Natural killer cell (primary cell): Measurements from ENCODE around the gene STARD9. TPM values are rescaled to one million over a fixed set of nuclear protein-coding genes. Genes with fewer than 3 reads are reported as not detected.
A peak's percentile ranks its signal among the peaks of the same experiment; 100 is the strongest.

Source experiments
- ATAC-seq, 3 donors: fragments of 150-1000 bp in 2 of 3; fragments of 200-7000 bp in 1 of 3; cut with Tn5 transposase; 1 replicate in 1 of 3; 2 replicates in 2 of 3; pipeline ENCODE4 v1.10.0; 2021; ENCODE audit warnings: mild to moderate bottlenecking in 2 of 3, moderate library complexity in 2 of 3
- DNase-seq, 2 donors: peaks; one replicate each; pipeline versions ENCODE4 v3.0.0 to v3.0.0-alpha.2; 2013 to 2021; ENCODE audit warnings: mixed read lengths in 1 of 2
- H3K27ac ChIP-seq: one replicate; pipeline ENCODE4 v1.5.1; 2013; ENCODE audit warnings: mild to moderate bottlenecking, low read length
- H3K27me3 ChIP-seq: one replicate; pipeline ENCODE4 v1.6.1; 2013; ENCODE audit warnings: low read length; ENCODE audit not compliant: control insufficient read depth, insufficient read depth
- H3K36me3 ChIP-seq: one replicate; pipeline ENCODE4 v1.6.1; 2013; ENCODE audit warnings: low read length; ENCODE audit not compliant: control insufficient read depth, insufficient read depth
- H3K4me1 ChIP-seq: one replicate; pipeline ENCODE4 v1.6.1; 2013; ENCODE audit warnings: low read length; ENCODE audit not compliant: control insufficient read depth, insufficient read depth
- H3K4me3 ChIP-seq: one replicate; pipeline ENCODE4 v1.5.1; 2013; ENCODE audit warnings: low read length
- H3K9me3 ChIP-seq: one replicate; pipeline ENCODE4 v1.6.1; 2013; ENCODE audit warnings: low read length; ENCODE audit not compliant: control insufficient read depth, insufficient read depth
- H3K27ac Mint-ChIP-seq, 2 donors: one replicate each; pipeline ENCODE4 v1.8.0; 2022; ENCODE audit warnings: mild to moderate bottlenecking in 2 of 2, mixed read lengths in 2 of 2, moderate library complexity in 1 of 2
- H3K27me3 Mint-ChIP-seq, 2 donors: one replicate each; pipeline ENCODE4 v1.8.0; 2022; ENCODE audit warnings: low read depth in 2 of 2, mixed read lengths in 2 of 2
- H3K36me3 Mint-ChIP-seq: one replicate; pipeline ENCODE4 v1.8.0; 2022; ENCODE audit warnings: mixed read lengths
- H3K4me1 Mint-ChIP-seq, 2 donors: one replicate each; pipeline ENCODE4 v1.8.0; 2022; ENCODE audit warnings: mixed read lengths in 2 of 2
- H3K4me3 Mint-ChIP-seq: one replicate; pipeline ENCODE4 v1.8.0; 2022; ENCODE audit warnings: mild to moderate bottlenecking, moderate library complexity, mixed read lengths
- H3K9me3 Mint-ChIP-seq, 2 donors: one replicate each; pipeline ENCODE4 v1.8.0; 2022; ENCODE audit warnings: mixed read lengths in 2 of 2
- CTCF ChIP-seq: fragments of 200-600 bp; IDR thresholded peaks from one replicate; pipeline ENCODE4 v1.8.0; 2022; ENCODE audit warnings: antibody characterized with exemption
- WGBS: methylation state at CpG from one replicate; pipeline ENCODE4 v1.1.7; 2013; ENCODE audit warnings: missing lambda C conversion rate; ENCODE audit not compliant: insufficient coverage; 5-methylcytosine and 5-hydroxymethylcytosine counted together
- intact Hi-C: fragments of 100-400 bp; cut with micrococcal nuclease; formaldehyde crosslinking; loops from one replicate; pipeline ENCODE4 v1.14.2; 2022
- total RNA-seq, 4 donors: library from RNA; stranded (reverse); fragments of 120-200 nt in 1 of 4; gene quantifications; one replicate each; pipeline versions ENCODE4 v1.2.3 to v1.2.4, GENCODE V29; 2013 to 2022

STARD9 gene
- total RNA-seq, 3 donors from 2014 or later (not counting 1 experiment from before 2014, with no cell fraction given): 20.0 to 22.5 (median 20.1) TPM

GRCh38 chr15:42640109-42640508 lies 64.7 kb downstream of the STARD9 start:
- H3K27ac ChIP-seq: no peak overlapping the region
- 99% methylated on average over 4 of the region's 4 CpGs for WGBS
- Mint-ChIP-seq H3K4me3 (no peak overlapping the region), H3K9me3 (no peaks in the 10 kb centered on the region), H3K27me3 (no peaks in the 10 kb centered on the region), H3K36me3 (no peaks in the 10 kb centered on the region), H3K4me1 (no peaks in the 10 kb centered on the region), H3K27ac (no peak overlapping the region)
- H3K9me3 ChIP-seq: no peaks in the 10 kb centered on the region
- H3K36me3 ChIP-seq: peaks cover 22% of the 10 kb centered on the region
- no peak for TF ChIP-seq CTCF
- DNase-seq (no peak), ATAC-seq (no peak)
- H3K4me1 ChIP-seq: no peaks in the 10 kb centered on the region
- H3K4me3 ChIP-seq: no peak overlapping the region
- intact Hi-C loops: no loop called here
- no peaks in the 10 kb centered on the region for H3K27me3 ChIP-seq

- Histone ChIP-seq H3K9me3 (no peaks in the 10 kb centered on the region), H3K27me3 (no peaks in the 10 kb centered on the region), H3K27ac (no peak overlapping the region), H3K36me3 (peaks cover 6% of the 10 kb centered on the region), H3K4me1 (no peaks in the 10 kb centered on the region), H3K4me3 (no peak overlapping the region)
- no peaks in the 10 kb centered on the region for H3K36me3 Mint-ChIP-seq
- no peaks in the 10 kb centered on the region for H3K9me3 Mint-ChIP-seq
- peak; percentile 73 for TF ChIP-seq CTCF
- no peak overlapping the region for H3K4me3 Mint-ChIP-seq
- DNase-seq: peak; percentile 45 to 76
- peak overlapping the region in 1 of 2 donors; percentile 47 for H3K27ac Mint-ChIP-seq
- H3K4me1 Mint-ChIP-seq: peaks cover 10 to 13% of the 10 kb centered on the region in 2 donors
- H3K27me3 Mint-ChIP-seq: no peaks in the 10 kb centered on the region
- 40% methylated on average over 2 of the region's 5 CpGs for WGBS
- intact Hi-C loops: loop anchor here (2.0 to 10.0 kb wide), 2 partner anchors 102 to 156 kb away; partner anchors contain the start of genes HAUS2, LRRC57, SNAP23 and ZNF106
- ATAC-seq: peak; percentile 88 to 99 (median 96)
Observed at GRCh38 chr15:42650208-42651066, 75.0 kb downstream of the STARD9 start.

GRCh38 chr15:42665827-42666226 lies 90.4 kb downstream of the STARD9 start:
- no peak for DNase-seq
- WGBS: 99% methylated on average over 3 of the region's 3 CpGs
- Histone ChIP-seq H3K27ac (no peak overlapping the region), H3K27me3 (no peaks in the 10 kb centered on the region), H3K36me3 (peaks cover 10% of the 10 kb centered on the region), H3K4me1 (no peaks in the 10 kb centered on the region), H3K4me3 (no peak overlapping the region), H3K9me3 (no peaks in the 10 kb centered on the region)
- Mint-ChIP-seq H3K27ac (no peak overlapping the region), H3K36me3 (no peaks in the 10 kb centered on the region), H3K9me3 (no peaks in the 10 kb centered on the region), H3K4me1 (no peaks in the 10 kb centered on the region), H3K27me3 (no peaks in the 10 kb centered on the region), H3K4me3 (no peak overlapping the region)
- intact Hi-C loops: no loop called here
- no peak for TF ChIP-seq CTCF
- no peak for ATAC-seq
